Neural cell (in vitro differentiated cells): ENCODE data around the gene HOXC11. TPM values are rescaled to one million over a fixed set of nuclear protein-coding genes. Genes with fewer than 3 reads are reported as not detected.

ENCODE experiments used
- H2AFZ ChIP-seq: fragments of 200-600, 300-800 bp; sonication (generic), shearing (Covaris generic); 2 replicates; pipeline ENCODE4 v1.6.0; 2014; ENCODE audit warnings: low read depth, mild to moderate bottlenecking, antibody characterized with exemption, low read length, moderate library complexity
- H3F3A ChIP-seq: fragments of 200-600 bp; shearing (Covaris generic); 2 replicates; pipeline ENCODE4 v1.6.1; 2016; ENCODE audit warnings: mild to moderate bottlenecking, moderate library complexity, mixed read lengths, antibody characterized with exemption, low read length; ENCODE audit not compliant: insufficient read depth, poor library complexity, severe bottlenecking
- H3K27ac ChIP-seq: fragments of 200-600, 300-800 bp; sonication (generic), shearing (Covaris generic); 2 replicates; pipeline ENCODE4 v1.5.1; 2014; ENCODE audit warnings: mild to moderate bottlenecking, low read length, moderate library complexity
- H3K27me3 ChIP-seq: fragments of 300-800, 200-600 bp; sonication (generic), shearing (Covaris generic); 2 replicates; pipeline ENCODE4 v1.6.0; 2014; ENCODE audit warnings: mild to moderate bottlenecking, low read depth, low read length, moderate library complexity; ENCODE audit not compliant: insufficient read depth
- H3K36me3 ChIP-seq: fragments of 300-800, 200-600 bp; sonication (generic), shearing (Covaris generic); 2 replicates; pipeline ENCODE4 v1.5.1; 2014; ENCODE audit warnings: mild to moderate bottlenecking, antibody characterized with exemption, low read length, moderate library complexity; ENCODE audit not compliant: insufficient read depth
- H3K4me2 ChIP-seq: fragments of 300-800, 200-600 bp; sonication (generic), shearing (Covaris generic); 2 replicates; pipeline ENCODE4 v1.6.0; 2014; ENCODE audit warnings: mild to moderate bottlenecking, low read length
- H3K4me3 ChIP-seq: fragments of 300-800, 200-600 bp; sonication (generic), shearing (Covaris generic); 2 replicates; pipeline ENCODE4 v1.5.1; 2014; ENCODE audit warnings: mild to moderate bottlenecking, low read length, moderate library complexity
- H3K79me2 ChIP-seq: fragments of 200-600 bp; shearing (Covaris generic); replicated peaks from 2 replicates; pipeline ENCODE4 v1.6.0; 2014; ENCODE audit warnings: mild to moderate bottlenecking, low read length, moderate library complexity; ENCODE audit not compliant: insufficient read depth
- H3K9ac ChIP-seq: fragments of 300-800, 200-600 bp; sonication (generic), shearing (Covaris generic); 2 replicates; pipeline ENCODE4 v1.6.1; 2016; ENCODE audit warnings: mild to moderate bottlenecking, low read length, mixed read lengths
- H3K9me2 ChIP-seq: fragments of 200-600 bp; shearing (Covaris generic); 2 replicates; pipeline ENCODE4 v1.6.1; 2016; ENCODE audit warnings: mild to moderate bottlenecking, low read length, mixed read lengths; ENCODE audit not compliant: insufficient read depth
- H3K9me3 ChIP-seq: fragments of 200-600, 300-800 bp; sonication (generic), shearing (Covaris generic); 2 replicates; pipeline ENCODE4 v1.6.1; 2016; ENCODE audit warnings: mild to moderate bottlenecking, mixed run types, low read length, moderate library complexity, mixed read lengths
- H4K20me1 ChIP-seq: fragments of 200-600 bp; shearing (Covaris generic); 2 replicates; pipeline ENCODE4 v1.6.1; 2016; ENCODE audit warnings: mild to moderate bottlenecking, mixed run types; ENCODE audit not compliant: insufficient read depth
- EP300 ChIP-seq: fragments of 450-650 bp; conservative IDR thresholded peaks from 2 replicates; pipeline ENCODE4 v1.6.1; 2014; ENCODE audit warnings: antibody characterized with exemption, mild to moderate bottlenecking, moderate library complexity; ENCODE audit not compliant: poor library complexity, severe bottlenecking
- EZH2 ChIP-seq: fragments of 200-600, 300-800 bp; shearing (Covaris generic), sonication (generic); IDR thresholded peaks from 2 replicates; pipeline ENCODE4 v1.6.1; 2014; ENCODE audit warnings: antibody characterized with exemption, low read length, borderline replicate concordance, mild to moderate bottlenecking; ENCODE audit not compliant: insufficient read depth, poor library complexity, severe bottlenecking
- MXI1 ChIP-seq: fragments of 450-650 bp; conservative IDR thresholded peaks from 2 replicates; pipeline ENCODE4 v1.6.1; 2014; ENCODE audit warnings: antibody characterized with exemption, mild to moderate bottlenecking; ENCODE audit not compliant: poor library complexity, severe bottlenecking
- POLR2AphosphoS5 ChIP-seq: IDR thresholded peaks from 2 replicates; pipeline ENCODE4 v1.6.1; 2012
- RAD21 ChIP-seq: fragments of 450-650 bp; conservative IDR thresholded peaks from 2 replicates; pipeline ENCODE4 v1.6.1; 2014; ENCODE audit warnings: antibody characterized with exemption, mild to moderate bottlenecking, moderate library complexity
- SMC3 ChIP-seq: fragments of 450-650 bp; conservative IDR thresholded peaks from 2 replicates; pipeline ENCODE4 v1.6.1; 2014; ENCODE audit warnings: antibody characterized with exemption, mild to moderate bottlenecking, moderate library complexity; ENCODE audit not compliant: poor library complexity
- TAF1 ChIP-seq: IDR thresholded peaks from 2 replicates; pipeline ENCODE4 v1.6.1; 2012; ENCODE audit warnings: low read depth
- polyA plus RNA-seq: library from polyadenylated mRNA; depleted of rRNA; stranded (reverse); fragments of >200 nt; gene quantifications from 2 replicates; pipeline ENCODE4 v1.2.3, GENCODE V29; 2014
- TF ChIP-seq, protein P1 (sequence below): fragments of 450-650 bp; IDR thresholded peaks from 2 replicates; pipeline ENCODE4 v1.5.1; 2014; ENCODE audit warnings: antibody characterized with exemption, mild to moderate bottlenecking, moderate library complexity; ENCODE audit not compliant: poor library complexity, severe bottlenecking
- TF ChIP-seq, protein P2 (sequence below): IDR thresholded peaks from 2 replicates; pipeline ENCODE4 v1.6.1; 2012; ENCODE audit warnings: borderline replicate concordance

HOXC11 gene
- polyA plus RNA-seq, 1 donor from 2014 or later = not detected

DNA sequence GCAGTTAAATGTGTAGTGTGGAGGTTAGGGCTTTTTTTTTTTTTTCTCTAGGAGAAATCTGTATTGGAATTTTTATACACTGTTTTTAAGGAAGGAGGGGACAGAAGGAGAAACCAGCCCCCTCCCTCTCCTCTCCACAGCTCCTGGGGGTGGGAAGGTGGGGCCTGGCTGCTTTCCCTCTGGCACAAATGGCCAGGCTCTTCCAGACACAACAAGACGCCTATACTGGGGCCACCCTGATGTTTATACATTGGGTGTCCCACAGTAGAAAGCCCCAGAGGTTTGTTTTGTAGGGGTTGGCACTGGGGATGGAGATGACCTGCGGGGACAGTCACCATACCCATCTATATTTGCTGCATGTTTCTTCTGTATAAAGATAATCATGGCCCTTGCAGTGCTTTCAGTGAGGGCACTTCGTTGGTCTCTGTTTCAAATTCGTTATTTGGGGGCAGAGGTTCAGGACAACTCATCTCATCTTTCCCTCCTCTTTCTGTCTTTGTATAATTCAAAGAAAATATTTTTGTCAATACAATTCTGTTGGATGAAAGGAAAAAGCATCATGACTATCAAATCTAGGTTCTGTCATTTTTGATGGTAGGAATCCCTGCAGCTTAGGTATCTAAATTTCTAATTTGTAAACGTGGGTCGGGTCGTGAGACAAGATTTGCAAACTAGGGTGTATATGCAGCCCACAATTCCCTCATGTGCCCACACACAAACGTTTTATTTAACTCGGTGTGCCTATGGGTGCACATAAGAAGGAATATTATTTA lies 4.1 kb downstream of the HOXC11 start:
- Histone ChIP-seq H3K4me3 (no peak overlapping the region), H4K20me1 (no peaks in the 10 kb centered on the region), H3K4me2 (no peak overlapping the region), H3K36me3 (no peaks in the 10 kb centered on the region), H3K9ac (no peak overlapping the region), H3K27ac (no peak overlapping the region), H3K27me3 (peaks cover 99% of the 10 kb centered on the region), H2AFZ (no peak overlapping the region), H3F3A (no peaks in the 10 kb centered on the region), H3K79me2 (no peaks in the 10 kb centered on the region), H3K9me2 (no peaks in the 10 kb centered on the region), H3K9me3 (no peaks in the 10 kb centered on the region)
- TF ChIP-seq MXI1 (no peak), TAF1 (no peak), EZH2 (no peak), POLR2AphosphoS5 (no peak), EP300 (no peak), SMC3 (no peak), RAD21 (no peak)
- TF ChIP-seq, protein P1, sequence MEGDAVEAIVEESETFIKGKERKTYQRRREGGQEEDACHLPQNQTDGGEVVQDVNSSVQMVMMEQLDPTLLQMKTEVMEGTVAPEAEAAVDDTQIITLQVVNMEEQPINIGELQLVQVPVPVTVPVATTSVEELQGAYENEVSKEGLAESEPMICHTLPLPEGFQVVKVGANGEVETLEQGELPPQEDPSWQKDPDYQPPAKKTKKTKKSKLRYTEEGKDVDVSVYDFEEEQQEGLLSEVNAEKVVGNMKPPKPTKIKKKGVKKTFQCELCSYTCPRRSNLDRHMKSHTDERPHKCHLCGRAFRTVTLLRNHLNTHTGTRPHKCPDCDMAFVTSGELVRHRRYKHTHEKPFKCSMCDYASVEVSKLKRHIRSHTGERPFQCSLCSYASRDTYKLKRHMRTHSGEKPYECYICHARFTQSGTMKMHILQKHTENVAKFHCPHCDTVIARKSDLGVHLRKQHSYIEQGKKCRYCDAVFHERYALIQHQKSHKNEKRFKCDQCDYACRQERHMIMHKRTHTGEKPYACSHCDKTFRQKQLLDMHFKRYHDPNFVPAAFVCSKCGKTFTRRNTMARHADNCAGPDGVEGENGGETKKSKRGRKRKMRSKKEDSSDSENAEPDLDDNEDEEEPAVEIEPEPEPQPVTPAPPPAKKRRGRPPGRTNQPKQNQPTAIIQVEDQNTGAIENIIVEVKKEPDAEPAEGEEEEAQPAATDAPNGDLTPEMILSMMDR = no peak
- TF ChIP-seq, protein P2, sequence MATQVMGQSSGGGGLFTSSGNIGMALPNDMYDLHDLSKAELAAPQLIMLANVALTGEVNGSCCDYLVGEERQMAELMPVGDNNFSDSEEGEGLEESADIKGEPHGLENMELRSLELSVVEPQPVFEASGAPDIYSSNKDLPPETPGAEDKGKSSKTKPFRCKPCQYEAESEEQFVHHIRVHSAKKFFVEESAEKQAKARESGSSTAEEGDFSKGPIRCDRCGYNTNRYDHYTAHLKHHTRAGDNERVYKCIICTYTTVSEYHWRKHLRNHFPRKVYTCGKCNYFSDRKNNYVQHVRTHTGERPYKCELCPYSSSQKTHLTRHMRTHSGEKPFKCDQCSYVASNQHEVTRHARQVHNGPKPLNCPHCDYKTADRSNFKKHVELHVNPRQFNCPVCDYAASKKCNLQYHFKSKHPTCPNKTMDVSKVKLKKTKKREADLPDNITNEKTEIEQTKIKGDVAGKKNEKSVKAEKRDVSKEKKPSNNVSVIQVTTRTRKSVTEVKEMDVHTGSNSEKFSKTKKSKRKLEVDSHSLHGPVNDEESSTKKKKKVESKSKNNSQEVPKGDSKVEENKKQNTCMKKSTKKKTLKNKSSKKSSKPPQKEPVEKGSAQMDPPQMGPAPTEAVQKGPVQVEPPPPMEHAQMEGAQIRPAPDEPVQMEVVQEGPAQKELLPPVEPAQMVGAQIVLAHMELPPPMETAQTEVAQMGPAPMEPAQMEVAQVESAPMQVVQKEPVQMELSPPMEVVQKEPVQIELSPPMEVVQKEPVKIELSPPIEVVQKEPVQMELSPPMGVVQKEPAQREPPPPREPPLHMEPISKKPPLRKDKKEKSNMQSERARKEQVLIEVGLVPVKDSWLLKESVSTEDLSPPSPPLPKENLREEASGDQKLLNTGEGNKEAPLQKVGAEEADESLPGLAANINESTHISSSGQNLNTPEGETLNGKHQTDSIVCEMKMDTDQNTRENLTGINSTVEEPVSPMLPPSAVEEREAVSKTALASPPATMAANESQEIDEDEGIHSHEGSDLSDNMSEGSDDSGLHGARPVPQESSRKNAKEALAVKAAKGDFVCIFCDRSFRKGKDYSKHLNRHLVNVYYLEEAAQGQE = no peak

DNA sequence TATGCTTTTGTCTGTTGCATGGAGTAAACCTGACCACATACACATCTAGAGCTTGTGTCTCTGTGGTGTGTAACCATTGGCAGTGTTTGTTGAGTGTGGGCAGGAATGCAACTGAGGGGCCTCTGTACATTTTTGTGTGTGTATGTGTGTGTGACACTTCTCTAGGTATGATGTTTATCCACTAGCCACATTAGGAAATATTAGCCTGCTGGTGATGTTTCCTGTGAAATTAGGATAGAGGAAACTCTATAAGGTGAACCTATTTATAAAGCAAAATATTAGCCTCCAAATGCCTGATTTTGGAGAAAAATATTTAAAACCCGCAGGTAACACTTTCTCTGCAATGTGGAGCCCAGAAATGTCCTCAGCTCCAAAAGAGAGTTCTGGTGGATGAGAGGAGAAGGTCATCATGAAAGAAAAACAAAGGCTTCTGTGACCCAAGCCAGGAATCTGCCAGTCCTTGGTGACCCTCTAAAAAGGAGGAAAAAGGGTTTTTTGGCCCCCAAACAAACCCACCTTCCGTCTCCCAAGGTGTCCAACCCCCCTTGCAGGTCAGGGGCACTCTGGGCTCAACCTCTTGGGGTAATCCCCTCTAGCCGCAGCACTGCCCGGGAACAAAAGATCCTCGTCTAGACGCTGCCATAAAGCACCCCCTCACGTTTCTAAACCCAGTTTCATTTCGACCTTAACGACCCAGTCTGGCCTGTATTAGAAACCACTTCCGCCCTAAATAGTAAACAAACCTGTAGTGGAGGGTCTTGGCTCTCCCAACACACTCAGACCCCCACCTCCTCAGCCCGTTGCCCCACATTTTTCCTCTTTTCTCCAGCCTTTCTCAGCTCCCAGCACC lies 4.9 kb downstream of the HOXC11 start:
- TF ChIP-seq MXI1 (no peak), POLR2AphosphoS5 (no peak), EZH2 (no peak), SMC3 (no peak), EP300 (no peak), TAF1 (no peak), RAD21 (no peak)
- TF ChIP-seq, protein P1 = no peak
- TF ChIP-seq, protein P2 = no peak
- Histone ChIP-seq H3K9me2 (no peaks in the 10 kb centered on the region), H3K9me3 (no peaks in the 10 kb centered on the region), H4K20me1 (no peaks in the 10 kb centered on the region), H3K9ac (no peak overlapping the region), H3K27ac (no peak overlapping the region), H3K4me2 (no peak overlapping the region), H3K36me3 (no peaks in the 10 kb centered on the region), H3K79me2 (no peaks in the 10 kb centered on the region), H3K27me3 (peaks cover 99% of the 10 kb centered on the region), H3F3A (no peaks in the 10 kb centered on the region), H2AFZ (no peak overlapping the region), H3K4me3 (no peak overlapping the region)
